A673 (cell line): ENCODE data around the gene ASB18. TPM values are rescaled to one million over a fixed set of nuclear protein-coding genes. Genes with fewer than 3 reads are reported as not detected.

Source experiments
- BruUV-seq: library from RNA; stranded (reverse); fragments of 400-500 nt; replicated peaks from 2 replicates; lab custom pipeline; 2021; lab: Mats Ljungman, UMichigan
- CTCF ChIA-PET: fragments of 300-600 bp; sonication (Branson Sonifier 250); formaldehyde crosslinking; loops from one replicate; lab custom pipeline; 2022; ENCODE audit warnings: antibody characterized with exemption; lab: Charles Lee
- POLR2A ChIA-PET: fragments of 300-600 bp; sonication (Branson Sonifier 250); formaldehyde crosslinking; loops from one replicate; lab custom pipeline; 2022; ENCODE audit warnings: antibody characterized with exemption; ENCODE audit not compliant: low non-redundant PET; lab: Charles Lee
- DNase-seq: peaks from one replicate; pipeline ENCODE4 v3.0.0-alpha.2; 2015; ENCODE audit warnings: low spot score
- H3K27ac ChIP-seq: fragments of 200-600 bp; sonication (generic); 2 replicates; pipeline ENCODE4 v1.5.1; 2016; ENCODE audit warnings: mixed run types, low read depth, mild to moderate bottlenecking, mixed read lengths, antibody characterized with exemption, low read length; ENCODE audit not compliant: poor library complexity, severe bottlenecking
- H3K27me3 ChIP-seq: fragments of 200-600 bp; sonication (generic); replicated peaks from 2 replicates; pipeline ENCODE4 v1.6.1; 2017; ENCODE audit warnings: mixed run types, low read depth, mild to moderate bottlenecking, mixed read lengths, antibody characterized with exemption, low read length; ENCODE audit not compliant: insufficient read depth, poor library complexity
- H3K36me3 ChIP-seq: fragments of 200-600 bp; sonication (generic); 2 replicates; pipeline ENCODE4 v1.6.1; 2016; ENCODE audit warnings: mixed run types, mild to moderate bottlenecking, mixed read lengths, antibody characterized with exemption, low read length; ENCODE audit not compliant: insufficient read depth, poor library complexity, severe bottlenecking
- H3K4me1 ChIP-seq: fragments of 200-600 bp; sonication (generic); 2 replicates; pipeline ENCODE4 v1.6.1; 2017; ENCODE audit warnings: mixed run types, mild to moderate bottlenecking, mixed read lengths, antibody characterized with exemption, low read length; ENCODE audit not compliant: insufficient read depth, poor library complexity, severe bottlenecking
- H3K4me3 ChIP-seq: fragments of 200-600 bp; sonication (generic); 2 replicates; pipeline ENCODE4 v1.5.1; 2016; ENCODE audit warnings: low read depth, mixed run types, mild to moderate bottlenecking, mixed read lengths, low read length; ENCODE audit not compliant: poor library complexity, severe bottlenecking
- H3K9me3 ChIP-seq: fragments of 200-600 bp; sonication (generic); 2 replicates; pipeline ENCODE4 v1.6.1; 2016; ENCODE audit warnings: mixed run types, low read depth, mild to moderate bottlenecking, mixed read lengths, antibody characterized with exemption, low read length; ENCODE audit not compliant: poor library complexity, severe bottlenecking
- CTCF ChIP-seq: fragments of 300-800, 200-600 bp; sonication (generic); conservative IDR thresholded peaks from 2 replicates; pipeline ENCODE4 v1.5.1; 2017; ENCODE audit warnings: low read depth, mild to moderate bottlenecking, antibody characterized with exemption, low read length, moderate library complexity, mixed read lengths
- EZH2 ChIP-seq: fragments of 200-600 bp; sonication (generic); IDR thresholded peaks from 2 replicates; pipeline ENCODE4 v1.6.1; 2017; ENCODE audit warnings: borderline replicate concordance, low read depth, mild to moderate bottlenecking, mixed read lengths, antibody characterized with exemption, low read length; ENCODE audit not compliant: poor library complexity, severe bottlenecking
- intact Hi-C: fragments of 100-400 bp; cut with micrococcal nuclease; formaldehyde crosslinking; loops from one replicate; pipeline ENCODE4 v1.10.0; 2022; ENCODE audit not compliant: unreplicated experiment
- total RNA-seq: library from RNA; stranded (reverse); gene quantifications from 2 replicates; pipeline ENCODE4 v1.2.3, GENCODE V29; 2021

Gene ASB18
- total RNA-seq, 1 experiment from 2014 or later = not detected

DNA sequence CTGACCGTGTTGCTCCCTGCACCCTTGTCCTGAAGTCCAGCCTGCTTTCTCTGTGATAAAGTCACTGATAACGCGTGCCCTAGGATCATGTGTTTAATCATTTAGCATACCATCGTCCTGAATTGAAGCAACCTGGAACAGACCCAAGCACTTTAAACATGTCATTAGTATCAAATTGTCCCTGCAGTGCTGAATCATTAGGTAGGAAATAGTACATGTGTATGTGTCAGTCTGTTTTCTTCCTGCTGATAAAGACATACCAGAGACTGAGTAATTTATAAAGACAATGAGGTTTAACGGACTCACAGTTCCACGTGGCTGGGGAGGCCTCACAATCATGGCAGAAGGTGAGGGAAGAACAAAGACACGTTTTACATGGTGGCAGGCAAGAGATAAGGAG, 2.8 kb downstream of the ASB18 start:
- BruUV-seq = no TSS peak
- Histone ChIP-seq H3K4me1 (no peaks in the 10 kb centered on the region), H3K36me3 (no peaks in the 10 kb centered on the region), H3K27ac (no peak overlapping the region), H3K27me3 (peaks cover 92% of the 10 kb centered on the region), H3K9me3 (no peaks in the 10 kb centered on the region), H3K4me3 (no peak overlapping the region)
- DNase-seq = no peak
- intact Hi-C loops = no loop called here
- no peak for TF ChIP-seq CTCF
- TF ChIP-seq EZH2 = no peak
- ChIA-PET CTCF (no interaction called here), POLR2A (no interaction called here)

- H3K27ac ChIP-seq = no peak overlapping the region
- H3K27me3 ChIP-seq = peaks cover 76% of the 10 kb centered on the region
- ChIA-PET POLR2A (no interaction called here), CTCF (no interaction called here)
- no peaks in the 10 kb centered on the region for H3K9me3 ChIP-seq
- H3K36me3 ChIP-seq = no peaks in the 10 kb centered on the region
- DNase-seq = no peak
- intact Hi-C loops = no loop called here
- no peaks in the 10 kb centered on the region for H3K4me1 ChIP-seq
- H3K4me3 ChIP-seq = no peak overlapping the region
- no TSS peak for BruUV-seq
- TF ChIP-seq CTCF = no peak
- no peak for TF ChIP-seq EZH2
These were observed 4.8 kb downstream of the ASB18 start for GRCh38 chr2:236259371-236259770.

- H3K4me3 ChIP-seq = no peak overlapping the region
- H3K4me1 ChIP-seq = no peaks in the 10 kb centered on the region
- no TSS peak for BruUV-seq
- H3K27me3 ChIP-seq = peaks cover 60% of the 10 kb centered on the region
- no peak for TF ChIP-seq CTCF
- TF ChIP-seq EZH2 = no peak
- POLR2A ChIA-PET = no interaction called here
- intact Hi-C loops = no loop called here
- no peak overlapping the region for H3K27ac ChIP-seq
- CTCF ChIA-PET = no interaction called here
- DNase-seq = no peak
- H3K9me3 ChIP-seq = no peaks in the 10 kb centered on the region
- no peaks in the 10 kb centered on the region for H3K36me3 ChIP-seq
These were observed 6.6 kb downstream of the ASB18 start for GRCh38 chr2:236257575-236257974.
